DND-41 (cell line): ENCODE data around the gene CALR.
A peak's percentile ranks its signal among the peaks of the same experiment; 100 is the strongest.
"Not testable (repeated sequence)": the region's sequence is repeated elsewhere in the genome, so short reads cannot be mapped to it uniquely, and the experiment has no call there.

ENCODE experiments used
- ATAC-seq: fragments of 200-7000 bp; cut with Tn5 transposase; 3 replicates; pipeline ENCODE4 v1.9.1; 2021; ENCODE audit warnings: low read depth; ENCODE audit not compliant: insufficient read depth
- DNase-seq: peaks from one replicate; pipeline ENCODE4 v3.0.0-alpha.2; 2020
- H2AFZ ChIP-seq: 2 replicates; pipeline ENCODE4 v1.6.0; 2012; ENCODE audit warnings: low read depth, low read length
- H3K27ac ChIP-seq: 2 replicates; pipeline ENCODE4 v1.5.1; 2012; ENCODE audit warnings: low read length, inconsistent platforms
- H3K27me3 ChIP-seq: fragments of 200-600 bp; sonication (generic); 2 replicates; pipeline ENCODE4 v1.6.0; 2012; ENCODE audit warnings: low read length, mild to moderate bottlenecking, inconsistent platforms; ENCODE audit not compliant: insufficient read depth, poor library complexity
- H3K36me3 ChIP-seq: 2 replicates; pipeline ENCODE4 v1.5.1; 2012; ENCODE audit warnings: low read length, inconsistent platforms; ENCODE audit not compliant: insufficient read depth
- H3K4me1 ChIP-seq: 2 replicates; pipeline ENCODE4 v1.5.1; 2012; ENCODE audit warnings: mild to moderate bottlenecking, low read length; ENCODE audit not compliant: insufficient read depth
- H3K4me2 ChIP-seq: 2 replicates; pipeline ENCODE4 v1.6.0; 2012; ENCODE audit warnings: mild to moderate bottlenecking, moderate library complexity, low read length, inconsistent platforms; ENCODE audit not compliant: insufficient read depth
- H3K4me3 ChIP-seq, 2 experiments: fragments of 200-600 bp in 1 of 2; shearing (Covaris generic) in 1 of 2; 2 replicates each; pipeline ENCODE4 v1.5.1; 2012 to 2016; ENCODE audit warnings: inconsistent platforms in 2 of 2, low read length in 2 of 2, mild to moderate bottlenecking in 2 of 2, low read depth in 1 of 2, moderate library complexity in 1 of 2
- H3K79me2 ChIP-seq: 2 replicates; pipeline ENCODE4 v1.6.0; 2012; ENCODE audit warnings: low read length, inconsistent platforms; ENCODE audit not compliant: insufficient read depth
- H3K9ac ChIP-seq: 2 replicates; pipeline ENCODE4 v1.6.0; 2012; ENCODE audit warnings: low read depth, mild to moderate bottlenecking, inconsistent platforms, low read length, moderate library complexity
- H3K9me3 ChIP-seq: 2 replicates; pipeline ENCODE4 v1.5.1; 2012; ENCODE audit warnings: low read length, moderate library complexity, mild to moderate bottlenecking, inconsistent platforms; ENCODE audit not compliant: insufficient read depth, severe bottlenecking
- H4K20me1 ChIP-seq: 2 replicates; pipeline ENCODE4 v1.6.0; 2012; ENCODE audit warnings: low read length; ENCODE audit not compliant: insufficient read depth
- CTCF ChIP-seq: IDR thresholded peaks from 2 replicates; pipeline ENCODE4 v1.5.1; 2012; ENCODE audit warnings: borderline replicate concordance, low read length, moderate library complexity, mild to moderate bottlenecking; ENCODE audit not compliant: poor library complexity, severe bottlenecking; ENCODE audit errors: extremely low read depth
- EZH2 ChIP-seq: IDR thresholded peaks from 3 replicates; pipeline ENCODE4 v1.6.1; 2012; ENCODE audit warnings: borderline replicate concordance, low read depth, mild to moderate bottlenecking, moderate library complexity, low read length, inconsistent platforms; ENCODE audit not compliant: severe bottlenecking

CALR gene

GRCh38 chr19:12948612-12949362, 10.4 kb downstream of the CALR start:
- Histone ChIP-seq H3K27me3 (no peaks in the 10 kb centered on the region), H2AFZ (no peak overlapping the region), H3K9me3 (no peaks in the 10 kb centered on the region), H3K36me3 (peaks cover 86% of the 10 kb centered on the region), H3K4me2 (peak overlapping the region; percentile 80; the same call in 1 of the 2 replicates), H3K4me3 (no peak overlapping the region), H3K27ac (no peak overlapping the region), H4K20me1 (peaks cover 39% of the 10 kb centered on the region; the same call in 1 of the 2 replicates), H3K79me2 (peaks cover 73% of the 10 kb centered on the region), H3K4me1 (peaks cover 51% of the 10 kb centered on the region), H3K9ac (no peak overlapping the region)
- no peak for TF ChIP-seq CTCF
- TF ChIP-seq EZH2 = no peak
- ATAC-seq (no peak), DNase-seq (no peak)

- no peak overlapping the region for H3K4me3 ChIP-seq
- peaks cover 56% of the 10 kb centered on the region for H3K4me1 ChIP-seq
- no peak for ATAC-seq
- no peak overlapping the region for H3K4me2 ChIP-seq
- H3K27ac ChIP-seq = no peak overlapping the region
- DNase-seq = no peak
- no peak overlapping the region for H2AFZ ChIP-seq
- H3K9ac ChIP-seq = no peak overlapping the region
- peaks cover 87% of the 10 kb centered on the region for H3K36me3 ChIP-seq
- TF ChIP-seq CTCF = no peak
- TF ChIP-seq EZH2 = no peak
- H3K9me3 ChIP-seq = no peaks in the 10 kb centered on the region
- H4K20me1 ChIP-seq = peaks cover 47% of the 10 kb centered on the region
- no peaks in the 10 kb centered on the region for H3K27me3 ChIP-seq
- H3K79me2 ChIP-seq = peaks cover 82% of the 10 kb centered on the region
Observed at GRCh38 chr19:12949363-12950283, 11.2 kb downstream of the CALR start.

- Histone ChIP-seq H3K36me3 (peaks cover 92% of the 10 kb centered on the region), H3K79me2 (peaks cover 91% of the 10 kb centered on the region), H3K4me1 (peaks cover 61% of the 10 kb centered on the region), H4K20me1 (peaks cover 49% of the 10 kb centered on the region)
- H3K27me3 ChIP-seq, ATAC-seq, DNase-seq, H3K27ac ChIP-seq, H3K4me2 ChIP-seq, H2AFZ ChIP-seq, H3K9me3 ChIP-seq, H3K9ac ChIP-seq, H3K4me3 ChIP-seq: not testable (repeated sequence)
Observed at GRCh38 chr19:12952050-12952449, 13.6 kb downstream of the CALR start.

GRCh38 chr19:12952488-12953137, 14.2 kb downstream of the CALR start:
- no peak for TF ChIP-seq EZH2
- TF ChIP-seq CTCF = no peak
- Histone ChIP-seq H3K4me1 (peaks cover 60% of the 10 kb centered on the region), H4K20me1 (peaks cover 44% of the 10 kb centered on the region), H3K4me3 (no peak overlapping the region), H2AFZ (no peak overlapping the region), H3K27me3 (no peaks in the 10 kb centered on the region), H3K4me2 (no peak overlapping the region; the same call in 1 of the 2 replicates), H3K27ac (no peak overlapping the region), H3K36me3 (peaks cover 86% of the 10 kb centered on the region), H3K79me2 (peaks cover 91% of the 10 kb centered on the region), H3K9ac (no peak overlapping the region), H3K9me3 (no peaks in the 10 kb centered on the region)
- ATAC-seq (no peak), DNase-seq (no peak)
